ENCODE measurements around the gene LHPP.

LHPP gene

DNA sequence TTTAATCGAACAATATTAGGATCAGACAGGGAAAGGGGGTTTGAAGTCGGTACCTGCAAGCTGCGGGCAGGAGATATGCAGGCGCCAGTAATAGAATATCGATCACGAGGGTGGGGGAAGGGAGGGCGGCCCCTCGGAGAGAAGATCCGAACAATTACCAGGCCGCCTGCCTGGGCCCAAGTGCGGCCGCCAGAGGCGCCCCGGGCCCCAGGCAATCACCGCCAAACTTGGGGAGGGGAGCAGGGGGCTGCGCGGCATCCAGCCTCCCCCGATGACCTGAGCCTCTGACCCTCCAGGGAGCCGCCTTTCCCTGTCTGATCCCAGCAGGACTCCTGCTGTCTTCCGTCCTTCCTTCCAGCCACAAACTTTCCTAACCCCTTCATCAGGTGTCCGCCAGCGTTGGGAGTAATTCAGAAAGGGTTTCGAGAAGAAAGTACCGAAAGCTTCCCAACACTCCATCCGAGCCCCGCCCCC lies 12.9 kb upstream of the LHPP start:
- no peak for DNase-seq

DNA sequence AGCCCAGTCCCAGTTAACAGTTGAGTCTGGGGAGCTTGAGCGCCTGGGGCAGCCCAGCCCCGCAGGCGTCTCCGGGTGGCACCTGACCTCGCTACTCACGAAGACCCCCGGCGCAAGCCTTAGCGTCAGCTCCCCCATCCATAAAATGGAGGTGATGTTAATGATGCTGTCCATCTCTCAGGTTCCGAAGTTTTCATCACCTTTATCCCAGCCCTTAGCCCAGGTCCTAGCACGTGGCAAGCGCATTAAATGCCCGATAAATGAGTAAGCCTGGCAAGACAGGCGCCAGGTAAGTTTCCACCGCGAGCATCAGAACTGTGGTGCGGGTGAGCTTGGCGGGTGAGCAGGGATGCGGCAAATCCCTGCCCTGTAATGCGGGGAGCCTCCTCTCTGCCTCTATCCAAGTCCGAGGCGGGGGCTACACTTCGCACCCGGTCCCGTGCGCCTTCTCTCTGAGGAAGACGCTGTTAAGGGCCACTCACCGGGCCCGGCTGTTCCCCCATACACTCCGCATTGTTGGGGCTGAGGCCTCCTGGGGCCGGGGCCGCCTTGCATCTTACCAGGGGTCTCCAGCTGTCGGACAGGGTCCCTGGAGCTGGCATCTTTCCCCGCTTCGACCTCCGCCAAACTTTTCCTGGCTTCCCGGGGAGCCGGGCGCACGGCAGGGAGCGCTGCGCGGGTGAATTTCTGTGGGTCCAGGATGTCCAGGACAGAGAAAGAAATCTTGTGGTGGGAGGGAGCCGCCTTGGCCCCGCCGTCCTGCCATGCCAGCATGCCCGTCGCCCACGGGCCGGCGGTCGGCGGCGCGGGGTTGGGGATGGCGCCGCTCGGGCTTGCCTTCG lies 12.2 kb upstream of the LHPP start:
- no peak for DNase-seq

DNA sequence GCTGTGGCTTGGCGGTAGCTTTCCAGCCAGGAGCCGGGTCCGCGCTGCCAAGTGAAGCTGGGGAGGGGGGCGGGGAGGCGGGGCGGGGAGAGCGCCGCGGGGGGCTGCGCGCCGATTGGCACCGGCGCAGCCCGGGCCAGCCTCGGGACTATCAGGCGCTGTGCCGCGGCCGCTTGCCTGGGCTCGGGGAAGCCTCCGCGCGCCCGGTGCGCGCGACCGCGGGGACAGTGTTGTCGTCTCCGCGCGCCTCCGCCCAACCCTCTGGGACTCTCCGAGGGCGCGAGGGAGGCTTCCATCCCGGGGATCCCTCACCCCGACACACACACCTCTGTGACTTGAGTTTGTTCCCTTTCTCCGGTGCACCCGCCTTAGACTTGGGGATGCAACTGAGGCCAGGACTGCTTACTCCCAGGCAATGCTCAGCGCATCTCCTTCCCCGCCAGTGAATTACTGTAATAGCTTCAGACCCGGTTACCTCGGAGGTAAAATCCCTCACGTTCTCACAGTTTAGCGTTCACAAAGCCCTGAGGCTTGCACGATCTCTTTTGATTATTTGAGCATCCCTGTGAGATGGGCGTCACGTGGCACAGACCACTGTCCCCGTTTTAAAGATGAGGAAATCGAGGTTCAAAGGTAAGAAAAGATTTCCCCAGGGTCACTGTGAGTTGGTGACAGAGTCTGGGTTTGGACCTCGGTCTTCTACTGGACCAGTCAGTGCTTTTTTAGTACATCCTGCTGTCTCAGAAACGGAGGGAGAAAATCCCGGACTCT lies 11.4 kb upstream of the LHPP start, which contains the start of gene NKX1-2:
Gene NKX1-2 (minus strand): TSS at position 24 of the 771 bp plus-strand sequence. CDS start 92 bp downstream, outside the sequence.
- no peak for DNase-seq

DNA sequence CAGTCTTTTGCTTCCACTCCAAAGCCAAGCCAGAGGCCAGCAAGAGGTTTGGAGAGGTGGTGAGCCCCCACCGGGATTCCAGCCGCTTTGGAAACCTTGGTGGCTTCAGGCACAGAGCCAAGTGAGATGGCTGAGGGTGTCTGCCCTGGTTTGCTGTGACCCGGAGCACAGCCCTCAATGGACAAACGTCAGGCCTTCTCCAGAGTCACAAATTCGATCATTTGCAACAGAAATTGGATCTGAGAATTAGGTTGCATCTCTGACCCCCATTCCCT lies 10.9 kb upstream of the LHPP start:
- DNase-seq = no peak

DNA sequence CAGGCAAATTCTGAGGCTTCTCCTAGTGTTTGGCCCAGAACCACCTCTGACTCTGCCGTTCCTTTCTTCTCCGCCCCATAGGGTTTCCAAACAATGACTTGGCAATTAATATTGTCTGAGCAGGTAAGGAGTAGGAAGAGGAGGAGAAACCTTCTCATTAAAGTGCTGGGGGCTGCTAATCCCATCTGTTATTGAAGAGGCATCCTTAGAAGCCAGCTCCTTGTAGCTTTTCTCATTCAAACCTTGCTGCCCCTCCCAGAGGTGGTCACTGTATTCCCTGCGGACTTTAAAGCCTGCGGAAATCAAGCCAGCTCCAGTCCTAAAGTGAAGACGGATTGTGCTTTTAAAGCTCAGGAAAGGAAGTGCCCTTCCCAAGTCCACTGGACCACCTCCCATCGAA lies 10.3 kb upstream of the LHPP start:
- DNase-seq = no peak

DNA sequence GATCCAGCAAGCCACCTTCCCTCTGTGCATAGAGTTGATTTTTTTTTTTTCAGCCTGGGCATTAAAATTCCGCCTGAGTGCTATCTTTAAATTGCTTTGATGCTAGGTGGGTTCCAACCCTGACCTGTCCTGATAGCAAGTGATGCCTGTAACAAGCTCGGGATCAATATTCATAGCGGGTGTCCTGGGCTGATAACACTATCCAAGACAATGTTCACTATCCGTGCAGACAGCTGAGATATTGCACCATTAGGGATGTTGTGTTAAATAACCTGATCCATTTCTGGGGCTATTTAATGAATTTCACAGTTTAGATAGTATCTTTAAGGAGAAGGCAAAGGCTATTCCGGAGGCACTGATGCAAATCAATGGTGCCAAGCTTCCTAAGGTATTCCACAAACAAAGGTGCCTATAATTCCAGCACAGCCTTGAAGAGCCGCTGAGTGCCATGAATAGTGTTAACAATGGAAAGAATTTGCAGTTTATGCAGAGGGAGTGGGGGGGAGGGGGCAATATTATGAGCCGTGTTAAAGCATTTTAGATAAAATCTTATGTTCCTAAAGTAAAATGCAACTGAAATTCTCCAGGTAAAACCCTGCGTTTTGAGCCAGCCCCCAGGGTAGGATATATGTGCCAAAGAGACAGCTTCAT lies 7.5 kb upstream of the LHPP start:
- DNase-seq = no peak

DNA sequence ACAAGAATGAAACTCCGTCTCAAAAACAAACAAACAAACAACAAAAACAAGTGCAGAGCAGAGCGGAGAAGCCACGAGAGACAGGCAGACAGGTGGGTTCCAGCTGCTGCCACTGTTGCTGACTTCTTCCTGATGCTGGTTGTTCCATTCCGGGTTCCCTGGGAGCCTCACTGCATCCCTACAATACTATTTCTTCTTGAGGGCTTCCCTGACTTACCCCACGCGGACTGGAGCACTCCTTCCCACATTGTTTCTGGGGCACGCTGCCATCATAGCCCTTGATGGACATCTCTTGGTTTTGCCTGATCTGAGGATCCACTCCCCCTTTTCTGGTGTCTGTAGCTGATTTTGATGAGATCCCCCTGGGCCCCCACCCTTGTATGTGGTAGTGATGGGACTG lies 6.2 kb upstream of the LHPP start:
- DNase-seq = no peak

DNA sequence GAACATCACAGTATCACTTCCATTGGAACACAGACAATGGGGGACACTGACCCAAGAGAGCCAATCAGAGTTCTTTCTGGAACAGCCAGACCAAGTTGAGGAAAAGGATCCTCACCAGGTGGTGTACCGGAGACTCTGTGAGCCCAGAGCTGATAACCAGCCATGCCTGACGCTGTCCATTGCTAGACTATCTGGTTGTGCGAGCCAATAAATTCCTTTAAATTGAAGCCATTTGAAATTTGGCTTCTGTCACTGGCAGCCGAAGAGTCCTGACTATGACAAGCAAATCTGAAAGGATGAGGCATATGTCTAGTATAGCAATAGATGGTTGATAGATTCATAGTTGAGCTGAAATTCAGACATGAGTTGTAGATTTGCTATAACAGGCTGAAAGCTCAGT lies 3.1 kb upstream of the LHPP start:
- DNase-seq = no peak

DNA sequence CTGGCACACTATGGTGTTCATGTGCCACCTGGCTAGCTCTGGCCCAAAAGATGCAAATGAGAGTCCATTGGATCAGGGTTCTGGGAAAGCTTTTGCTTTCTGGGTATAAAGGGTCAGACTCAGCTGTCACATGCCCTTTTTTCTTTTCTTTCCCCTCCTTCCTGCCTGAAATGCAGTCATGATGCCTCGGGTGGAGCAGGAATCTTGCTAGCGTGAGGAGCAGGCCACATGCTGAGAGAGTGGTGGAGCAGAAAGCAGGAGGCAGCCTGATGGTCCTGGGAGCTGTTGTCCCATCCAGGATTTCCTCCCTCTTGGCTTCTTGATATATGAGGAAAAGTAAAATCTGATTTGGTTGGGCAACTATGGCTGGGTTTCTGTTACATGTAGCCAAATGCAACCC lies 2.7 kb upstream of the LHPP start:
- DNase-seq = no peak

DNA sequence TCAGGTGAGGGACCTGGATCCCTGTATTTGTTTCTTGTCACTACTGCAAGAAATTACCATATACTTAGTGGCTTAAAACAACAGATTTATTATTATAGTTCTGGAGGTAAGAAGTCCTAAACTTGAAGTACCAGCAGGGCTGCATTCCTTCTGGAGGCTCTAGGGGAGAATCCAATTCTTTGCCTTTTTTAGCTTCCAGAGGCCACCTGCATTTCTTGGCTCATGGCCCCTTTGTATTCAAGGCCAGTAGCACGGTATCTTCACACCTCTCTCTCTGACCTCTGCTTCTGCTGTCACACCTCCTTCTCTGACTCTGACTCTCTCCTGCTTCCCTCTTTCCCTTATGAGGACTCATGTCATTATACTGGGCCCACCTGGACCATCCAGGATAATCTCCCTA lies 2.2 kb upstream of the LHPP start:
- DNase-seq = no peak

DNA sequence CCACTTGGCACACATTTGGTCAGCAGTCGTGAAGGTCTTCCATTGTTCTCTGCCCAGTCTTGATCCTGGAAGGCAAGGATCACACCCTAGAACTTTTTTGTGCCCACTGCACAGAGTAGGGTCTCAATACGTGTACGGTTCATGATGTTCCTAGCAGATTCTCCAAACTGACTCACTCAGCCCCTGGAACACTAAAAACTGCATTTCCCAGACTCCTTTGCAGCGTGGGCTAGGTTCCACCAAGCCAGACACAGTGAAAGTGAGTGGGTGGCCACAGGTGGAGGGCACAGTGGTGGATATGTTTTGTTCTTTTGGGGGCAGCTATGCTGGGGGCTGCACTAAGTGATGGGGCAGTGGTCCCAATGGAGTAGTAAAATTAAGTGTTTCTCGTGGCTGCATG lies 1.5 kb upstream of the LHPP start:
- DNase-seq = no peak

DNA sequence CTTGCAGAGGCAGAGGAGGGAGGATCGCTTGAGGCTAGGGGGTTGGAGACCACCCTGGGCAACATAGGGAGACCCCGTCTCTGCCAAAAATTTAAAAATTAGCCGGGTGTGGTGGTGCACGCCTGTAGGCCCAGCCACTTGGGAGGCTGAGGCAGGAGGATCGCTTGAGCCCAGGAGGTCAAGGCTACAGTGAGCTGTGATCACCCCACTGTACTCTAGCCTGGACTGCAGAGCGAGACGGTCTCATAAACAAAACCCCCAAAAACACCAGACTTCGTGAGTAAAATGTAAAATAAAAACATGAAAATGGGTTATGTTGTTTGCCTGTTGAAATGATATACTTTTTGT lies 699 bp downstream of the LHPP start:
- DNase-seq = no peak

DNA sequence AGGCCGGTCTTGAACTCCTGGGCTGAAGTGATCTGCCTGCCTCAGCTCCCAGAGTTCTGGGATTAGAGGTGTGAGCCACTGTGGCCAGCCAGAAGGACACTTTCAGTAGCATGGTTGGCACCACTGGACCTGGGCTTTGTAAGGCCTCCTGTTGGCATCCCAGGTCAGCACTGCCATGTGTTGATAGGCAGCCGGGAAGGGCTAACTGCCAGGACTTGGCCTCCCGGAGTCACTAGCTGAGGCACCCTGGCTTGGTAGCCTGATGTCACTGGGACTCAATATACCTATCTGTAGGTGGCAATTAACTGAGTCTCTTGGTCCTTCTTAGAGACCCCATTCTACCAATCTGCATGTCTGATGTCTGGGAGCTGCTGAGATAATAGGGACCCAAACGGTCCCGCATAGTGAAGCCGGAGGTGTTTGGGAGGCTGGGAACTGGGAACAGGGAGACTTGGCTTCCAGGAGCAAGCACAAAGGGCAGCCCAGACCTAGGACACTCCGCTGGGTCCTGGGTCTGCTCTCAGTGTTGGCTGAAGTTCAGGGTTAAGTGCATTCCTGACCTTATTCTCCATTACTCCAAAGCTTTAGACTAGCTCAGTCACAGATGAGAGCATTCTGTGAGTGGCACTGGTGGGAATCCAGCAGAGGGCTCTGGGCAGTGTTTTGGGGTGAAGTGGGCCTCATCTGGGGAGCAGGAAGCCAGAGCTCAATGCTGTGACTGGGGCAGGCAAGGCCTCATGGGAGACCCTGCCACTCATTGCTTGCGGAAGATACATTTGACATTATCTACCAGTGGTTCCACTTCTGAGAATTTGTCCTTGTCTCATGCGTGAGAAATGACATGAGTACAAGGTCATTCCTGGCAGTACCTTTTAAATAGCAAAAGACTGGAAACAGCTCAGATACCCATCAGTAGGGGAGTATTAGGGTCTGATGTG lies 2.7 kb downstream of the LHPP start:
- no peak for DNase-seq

DNA sequence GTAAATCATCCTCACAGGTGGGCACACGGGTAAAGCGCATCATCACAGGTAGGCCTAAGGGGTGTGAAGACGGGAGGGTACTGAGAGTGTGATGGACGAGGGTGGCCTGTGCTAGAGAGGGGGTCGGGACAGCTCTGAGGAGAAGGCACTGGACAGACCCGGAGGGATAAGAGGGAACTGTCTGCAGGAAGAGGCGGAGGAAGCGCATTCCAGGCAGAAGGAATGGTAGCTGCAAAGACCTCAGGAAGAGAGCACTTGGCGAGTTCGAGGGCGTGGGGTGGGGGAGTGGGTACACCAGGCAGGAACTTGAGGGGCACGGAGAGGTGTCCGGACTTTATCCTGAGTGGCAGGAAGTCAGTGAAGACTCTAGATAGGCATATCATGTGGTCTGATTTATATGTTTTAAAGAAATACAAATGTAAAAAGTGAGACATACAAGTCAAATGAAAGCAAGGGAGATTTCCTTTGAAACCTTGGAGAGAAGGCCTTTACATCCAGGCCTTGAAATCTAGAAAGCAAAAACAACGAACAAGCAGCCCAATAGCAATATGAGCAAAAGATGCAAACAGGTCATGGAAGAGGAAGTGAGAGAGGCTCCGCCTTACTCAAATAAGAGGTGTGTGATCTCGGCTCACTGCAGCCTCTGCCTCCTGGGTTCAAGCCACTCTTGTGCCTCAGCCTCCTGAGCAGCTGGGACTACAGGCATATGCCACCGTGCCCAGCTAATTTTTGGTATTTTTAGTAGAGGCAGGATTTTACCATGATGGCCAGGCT lies 3.6 kb downstream of the LHPP start:
- DNase-seq = no peak

DNA sequence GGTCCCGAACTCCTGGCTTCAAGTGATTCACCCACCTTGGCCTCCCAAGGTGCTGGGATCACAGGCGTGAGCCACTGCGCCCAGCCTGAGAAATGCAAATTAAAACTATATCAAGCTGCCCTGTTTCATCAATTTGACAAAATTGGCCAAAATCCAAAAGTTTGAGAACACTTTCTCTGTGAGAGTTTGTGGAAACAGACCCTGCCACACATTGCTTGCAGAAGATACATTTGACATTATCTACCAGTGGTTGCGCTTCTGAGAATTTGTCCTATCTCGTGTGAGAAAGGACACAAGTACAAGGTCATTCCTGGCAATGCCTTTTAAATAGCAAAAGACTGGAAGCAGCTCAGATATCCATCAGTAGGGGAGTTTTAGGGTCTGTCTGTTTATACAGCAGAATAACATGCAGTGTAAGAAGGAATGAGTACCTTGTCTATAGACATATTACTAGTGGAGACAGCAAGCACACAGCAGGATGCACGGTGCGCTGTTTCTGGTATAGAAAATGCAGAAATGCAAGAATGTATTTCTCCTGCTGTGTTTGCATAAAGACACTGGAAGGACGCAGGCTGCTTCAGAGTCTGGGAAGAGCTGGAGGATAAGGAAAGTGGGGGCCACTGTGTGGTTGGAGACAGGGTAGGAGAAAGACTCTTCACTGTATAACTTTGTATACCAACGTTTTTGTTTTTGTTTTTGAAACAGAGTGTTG lies 4.3 kb downstream of the LHPP start:
- DNase-seq = no peak

DNA sequence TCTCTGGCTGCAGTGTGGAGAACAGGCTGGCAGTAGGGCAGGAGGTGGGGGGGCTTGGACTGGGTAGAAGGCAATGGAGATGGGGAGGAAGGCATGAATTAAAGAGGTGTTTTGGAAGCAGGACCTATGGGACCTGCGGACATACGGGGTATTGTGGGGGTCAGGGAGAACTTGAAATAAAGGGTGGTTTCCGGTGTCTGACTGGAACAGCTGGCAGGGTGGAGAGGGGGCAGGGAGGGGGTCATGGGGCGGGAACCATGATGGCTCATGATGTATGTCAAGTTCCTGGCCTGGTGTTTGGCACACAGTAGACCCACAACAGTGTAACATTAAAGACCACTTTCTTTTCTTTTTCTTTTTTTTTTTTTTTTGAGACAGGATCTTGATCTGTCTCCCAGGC lies 5.5 kb downstream of the LHPP start:
- DNase-seq = no peak

DNA sequence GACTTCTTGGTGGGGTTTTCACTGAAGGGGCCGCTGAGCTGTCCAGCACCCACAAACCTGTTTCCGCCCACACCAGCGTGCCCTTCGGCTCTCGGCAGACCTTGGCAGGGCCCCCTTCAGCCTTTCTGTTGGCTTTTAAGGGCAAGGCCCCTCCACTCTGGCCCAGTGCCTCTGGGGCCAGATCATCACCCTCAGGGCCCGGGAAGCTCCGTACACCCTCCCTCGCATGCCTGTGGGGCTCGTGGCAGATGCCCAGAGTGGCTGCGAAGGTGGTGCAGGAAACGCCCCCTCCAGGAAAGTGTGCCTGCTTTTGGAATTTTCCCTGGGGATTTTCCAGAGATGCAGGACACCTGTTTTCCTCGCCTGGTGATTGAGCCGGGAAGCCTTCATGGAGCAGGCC lies 7.0 kb downstream of the LHPP start:
- DNase-seq = no peak

DNA sequence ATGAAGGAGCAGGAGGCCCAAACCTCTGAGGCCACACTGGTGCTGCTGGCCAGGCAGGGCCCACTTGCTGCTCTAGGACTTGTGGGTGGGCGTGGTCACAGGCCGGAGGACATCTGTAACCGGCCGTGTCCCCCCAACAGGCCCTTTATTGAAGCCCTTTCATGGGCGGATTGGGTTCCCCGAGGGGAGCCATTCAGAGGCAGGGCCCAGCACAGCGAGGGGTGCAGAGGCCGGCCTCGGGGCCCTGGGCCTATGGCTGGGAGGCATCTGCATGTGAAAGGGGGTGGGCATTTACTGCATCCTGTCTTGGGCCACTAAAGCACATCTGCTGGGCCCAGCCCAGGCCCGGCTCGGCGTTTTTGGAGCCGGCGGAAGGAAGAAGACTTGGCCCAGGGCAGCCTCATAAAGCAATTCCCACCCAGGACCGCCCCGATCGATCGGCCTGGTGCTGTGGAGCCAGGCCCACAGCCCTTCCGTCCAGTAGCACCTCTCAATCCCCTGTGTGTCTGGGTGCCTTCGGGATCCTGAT lies 8.4 kb downstream of the LHPP start:
- no peak for DNase-seq

DNA sequence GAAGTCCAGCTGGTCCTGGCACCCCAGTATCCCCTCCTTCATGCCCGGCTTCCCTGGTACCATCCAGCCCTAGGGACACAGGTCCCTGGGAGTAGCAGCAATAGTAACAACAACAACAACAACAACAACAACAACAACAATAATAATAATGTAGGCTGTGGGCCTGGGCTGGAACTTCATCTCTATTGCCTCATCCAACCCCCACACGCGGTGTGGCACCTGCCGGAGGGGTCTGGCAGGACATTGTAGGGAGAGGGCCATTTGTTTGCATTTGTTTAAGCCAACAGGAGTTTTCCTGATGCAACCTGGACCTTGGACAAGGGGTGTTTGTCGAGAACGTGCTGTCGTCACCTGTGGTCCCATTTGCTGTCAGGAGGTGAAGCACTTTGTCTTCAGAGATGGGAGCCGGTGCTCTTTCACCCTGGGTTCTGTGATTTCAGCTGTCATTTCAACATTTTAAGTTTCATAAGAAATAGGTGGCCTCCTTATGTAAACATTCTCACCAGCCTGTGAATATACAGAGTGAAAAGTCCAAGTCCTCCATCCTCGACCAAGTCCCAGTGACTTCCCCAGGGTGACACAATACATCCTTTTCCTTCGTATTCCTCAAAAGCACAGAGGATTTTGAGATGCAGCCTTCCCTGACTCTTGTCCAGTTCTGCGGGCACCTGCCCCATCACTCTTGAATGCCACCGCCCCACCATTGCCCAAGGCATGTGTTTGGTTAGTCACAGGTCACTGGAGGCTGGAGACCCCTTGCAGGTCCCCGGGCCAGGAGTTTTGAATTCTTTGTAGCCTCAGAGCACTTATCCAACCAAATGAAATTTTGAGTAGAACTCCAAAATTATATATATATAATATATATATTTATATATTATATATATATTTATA lies 9.2 kb downstream of the LHPP start:
- no peak for DNase-seq

DNA sequence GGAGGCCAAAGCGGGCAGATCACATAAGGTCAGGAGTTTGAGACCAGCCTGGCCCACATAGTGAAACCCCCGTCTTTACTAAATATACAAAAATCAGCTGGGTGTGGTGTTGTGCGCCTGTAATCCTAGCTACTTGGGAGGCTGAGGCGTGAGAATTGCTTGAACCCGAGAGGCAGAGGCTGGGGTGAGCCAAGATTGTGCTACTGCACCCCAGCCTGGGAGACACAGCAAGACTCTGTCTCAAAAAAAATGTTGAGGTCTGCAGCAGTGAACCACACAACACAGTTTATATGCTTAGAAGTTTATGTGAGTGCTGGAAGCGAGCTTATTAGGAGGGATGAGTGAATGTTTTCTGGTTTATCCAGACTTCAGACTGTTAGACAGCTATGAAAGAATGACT lies 10.4 kb downstream of the LHPP start:
- no peak for DNase-seq

Measured in T1000 (cell line).